HL-60 (cell line): ENCODE measurements around the gene RTN4RL2.

Experiments
- CTCF ChIP-seq: IDR thresholded peaks from one replicate; pipeline ENCODE4 v1.5.1; 2011; ENCODE audit warnings: low read length, control low read depth, inconsistent platforms; ENCODE audit not compliant: insufficient read depth
- SPI1 ChIP-seq: IDR thresholded peaks from 2 replicates; pipeline ENCODE4 v1.6.1; 2012; ENCODE audit warnings: low read depth, mild to moderate bottlenecking, borderline replicate concordance

GRCh38 chr11:57475191-57475590 is 14.9 kb downstream of the RTN4RL2 start:
- no peak for TF ChIP-seq SPI1
- TF ChIP-seq CTCF: no peak
